HK-2 (cell line): ENCODE measurements around the gene ENTHD1.
"Not testable (repeated sequence)": the region's sequence is repeated elsewhere in the genome, so short reads cannot be mapped to it uniquely, and the experiment has no call there.

Source experiments
- DNase-seq: peaks from one replicate; pipeline ENCODE4 v3.0.0-alpha.2; 2018; ENCODE audit not compliant: unreplicated experiment

Gene ENTHD1

DNA sequence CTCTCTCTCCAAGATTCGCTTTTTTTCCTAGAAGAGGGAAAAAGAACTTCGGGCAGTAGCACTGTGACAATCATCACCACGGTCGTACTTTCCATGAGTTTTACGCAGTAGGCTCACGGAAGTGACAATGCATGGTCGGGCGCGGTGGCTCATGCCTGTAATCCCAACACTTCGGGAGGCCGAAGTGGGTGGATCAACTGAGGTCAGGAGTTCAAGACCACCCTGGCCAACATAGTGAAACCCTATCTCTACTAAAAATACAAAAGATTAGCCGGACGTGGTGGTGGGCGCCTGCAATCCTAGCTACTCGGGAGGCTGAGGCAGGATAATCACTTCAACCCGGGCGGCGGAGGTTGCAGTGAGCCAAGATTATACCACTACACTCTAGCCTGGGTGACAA is 30.7 kb upstream of the ENTHD1 start:
- no peak for DNase-seq

DNA sequence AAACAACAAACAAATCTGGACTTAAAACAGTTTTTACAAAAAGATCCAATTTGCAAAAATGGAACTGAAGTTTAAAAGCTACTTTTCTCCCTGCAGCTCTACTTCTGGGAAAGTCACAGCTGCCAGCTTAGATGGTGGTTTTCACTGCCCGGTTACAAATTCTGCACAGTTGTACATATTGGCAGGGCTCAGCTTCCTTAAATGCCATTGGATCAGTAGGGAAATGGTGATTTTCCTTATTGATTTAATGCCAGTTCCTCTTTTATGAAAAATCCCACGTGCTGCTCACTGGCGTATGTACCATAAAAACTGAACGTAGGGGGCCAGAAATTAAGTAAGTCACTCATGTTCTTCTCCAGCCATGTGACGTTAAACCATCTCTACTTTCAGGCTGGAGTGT is 30.1 kb upstream of the ENTHD1 start:
- no peak for DNase-seq

DNA sequence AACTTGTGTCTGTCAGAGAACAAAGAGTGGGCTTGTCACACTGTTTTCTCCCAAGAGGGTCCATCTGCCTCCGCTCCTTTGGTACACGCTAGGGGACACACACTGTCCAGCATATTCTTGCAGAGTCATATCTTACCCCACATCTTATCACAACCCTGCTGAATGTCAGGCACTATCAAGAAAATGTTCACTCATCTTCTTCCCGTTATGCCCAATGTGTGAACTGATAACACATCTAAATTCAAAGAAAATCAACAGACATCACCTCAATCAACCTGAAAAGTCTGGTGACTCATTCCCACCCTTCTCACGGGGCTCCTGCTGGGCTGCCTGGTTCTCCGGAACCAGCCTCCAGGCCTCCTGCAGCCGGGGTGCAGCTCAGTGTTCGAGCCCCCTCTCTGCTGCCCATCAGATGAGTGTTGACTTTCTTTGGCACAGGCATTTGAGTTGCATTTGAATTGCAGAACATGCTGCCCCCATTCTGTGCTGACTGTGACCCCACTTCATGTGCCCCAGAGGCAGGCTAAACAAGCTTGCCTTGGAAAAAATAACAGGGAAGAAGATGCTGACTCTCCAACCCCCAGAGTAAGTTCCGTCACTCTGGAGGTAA is 26.7 kb upstream of the ENTHD1 start:
- no peak for DNase-seq

DNA sequence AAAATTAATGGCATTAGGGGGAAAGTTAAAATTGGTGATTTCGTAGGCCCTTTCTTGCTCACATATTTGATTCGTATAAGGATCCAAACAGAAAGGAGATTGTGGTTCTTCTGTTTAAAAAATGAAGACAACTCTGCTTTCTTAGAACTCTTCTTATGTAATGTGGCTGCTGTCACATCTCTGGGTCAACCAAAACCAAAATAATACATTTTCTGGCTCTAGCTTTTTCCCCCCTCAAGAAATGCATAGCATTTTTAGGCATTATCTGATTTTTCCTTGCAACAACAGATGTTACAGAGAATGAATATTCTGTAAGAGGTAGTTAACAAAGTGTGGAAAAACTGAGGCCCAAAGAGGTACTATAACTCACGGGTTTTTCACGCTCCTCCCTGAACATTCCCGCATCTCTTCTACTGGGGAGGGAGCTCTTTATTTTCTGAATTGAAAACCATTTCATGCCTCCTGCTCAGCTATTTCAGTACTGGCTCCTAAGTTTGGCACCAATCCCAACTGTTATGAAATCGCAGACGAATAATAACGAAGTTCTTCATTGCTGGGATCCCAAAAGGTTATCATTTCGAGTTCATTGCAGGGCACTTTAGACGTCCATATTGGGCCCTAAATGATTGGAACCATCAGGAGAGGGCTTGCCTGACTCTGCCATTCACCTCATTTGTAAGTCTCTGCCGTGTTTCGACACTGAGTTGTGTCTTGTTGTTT is 24.4 kb upstream of the ENTHD1 start:
- DNase-seq: no peak

DNA sequence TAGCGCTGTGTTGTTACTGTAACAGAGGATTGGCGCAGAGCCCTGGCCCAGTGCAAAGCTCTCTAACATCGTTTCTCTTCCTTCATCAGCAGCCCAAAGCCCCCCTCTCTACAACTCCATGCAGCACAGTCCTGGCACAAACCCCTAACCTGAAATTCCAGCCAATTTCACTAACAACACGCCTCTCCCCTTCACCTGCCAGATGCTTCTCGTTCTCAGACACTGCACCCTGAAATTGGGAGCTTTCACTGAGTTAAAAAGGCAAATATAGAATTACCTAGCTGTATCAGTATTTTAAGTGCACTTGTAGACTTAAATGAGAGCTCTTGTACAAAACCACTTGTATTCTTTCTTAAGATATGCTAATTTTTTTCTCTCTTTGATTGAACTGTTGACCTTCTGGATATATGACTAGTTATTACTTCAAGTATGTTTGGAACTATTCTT is 23.7 kb upstream of the ENTHD1 start:
- DNase-seq: no peak

DNA sequence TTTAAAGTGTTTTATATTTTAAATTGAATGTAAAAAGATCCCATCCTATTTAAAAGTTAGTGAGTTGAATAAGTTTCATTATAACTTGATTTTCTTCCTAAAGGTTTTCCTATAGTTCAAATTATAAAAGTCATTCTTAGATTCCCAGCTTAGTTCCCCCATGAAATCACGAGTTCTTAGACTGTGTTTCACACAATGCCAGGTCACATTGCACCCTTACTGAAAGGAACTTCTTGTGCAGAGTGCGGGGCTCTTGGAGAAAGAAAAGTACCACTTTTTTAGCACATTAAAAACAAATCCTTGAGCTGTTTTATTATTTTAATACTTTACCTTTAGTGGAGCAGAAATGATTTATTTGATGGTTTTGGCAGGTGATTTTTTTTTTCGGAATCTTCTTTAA is 22.9 kb upstream of the ENTHD1 start:
- no peak for DNase-seq

DNA sequence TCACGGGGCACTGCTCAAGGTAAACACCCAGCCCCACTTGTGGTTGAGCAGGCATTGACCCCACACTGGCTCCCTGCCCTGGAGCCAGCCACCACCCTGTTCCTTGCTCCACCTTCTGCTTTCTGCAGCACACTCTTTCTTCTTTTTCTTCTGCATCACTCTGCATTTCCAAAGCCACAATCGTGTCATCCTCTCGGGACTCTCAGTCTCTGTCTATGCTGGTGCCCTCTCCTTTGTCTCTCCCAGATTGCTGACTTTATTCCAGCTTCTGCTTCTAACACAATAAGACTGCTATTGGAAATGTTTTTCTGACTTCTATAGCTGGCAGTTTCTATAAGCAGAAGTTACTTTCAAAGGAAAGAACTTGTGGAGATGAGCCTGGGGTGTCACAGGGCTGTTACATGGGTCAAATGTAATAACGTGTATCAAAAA is 21.8 kb upstream of the ENTHD1 start:
- no peak for DNase-seq

DNA sequence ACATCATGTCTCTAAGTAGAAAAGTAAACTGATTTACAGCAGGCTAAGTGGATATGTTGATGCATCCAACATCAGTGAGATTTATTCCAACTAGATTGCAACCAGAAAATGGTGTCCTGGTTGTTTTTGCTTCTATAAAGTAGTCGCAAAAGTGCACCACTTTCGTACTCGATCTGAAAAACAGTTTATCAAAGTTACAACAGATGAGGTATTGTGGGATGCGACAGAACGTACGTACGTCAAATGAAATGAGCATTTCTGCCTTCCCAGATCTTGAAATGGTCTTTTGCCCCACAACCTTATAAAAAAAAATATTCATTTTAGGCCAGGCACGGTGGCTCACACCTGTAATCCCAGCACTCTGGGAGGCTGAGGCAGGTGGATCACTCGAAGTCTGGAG is 21.0 kb upstream of the ENTHD1 start:
- no peak for DNase-seq

DNA sequence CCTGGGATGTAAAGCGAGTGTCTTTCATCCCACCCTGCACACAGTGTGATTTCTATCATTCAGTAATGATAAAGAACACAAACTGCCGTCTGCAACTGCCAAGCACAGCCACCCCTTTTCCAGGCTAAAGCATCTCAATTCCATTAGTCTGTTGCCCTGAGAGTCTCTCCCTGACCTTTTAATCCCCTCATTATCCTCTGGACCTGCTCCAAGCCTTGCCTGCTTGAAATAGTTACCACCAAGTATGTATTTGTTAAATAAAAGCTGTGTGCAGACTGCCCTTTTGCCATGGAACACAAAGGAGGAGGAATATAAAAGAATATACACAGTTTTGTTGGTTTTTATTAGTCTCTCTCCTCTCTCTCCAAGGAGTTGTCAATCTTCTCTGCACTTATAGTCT is 20.3 kb upstream of the ENTHD1 start:
- DNase-seq: no peak

DNA sequence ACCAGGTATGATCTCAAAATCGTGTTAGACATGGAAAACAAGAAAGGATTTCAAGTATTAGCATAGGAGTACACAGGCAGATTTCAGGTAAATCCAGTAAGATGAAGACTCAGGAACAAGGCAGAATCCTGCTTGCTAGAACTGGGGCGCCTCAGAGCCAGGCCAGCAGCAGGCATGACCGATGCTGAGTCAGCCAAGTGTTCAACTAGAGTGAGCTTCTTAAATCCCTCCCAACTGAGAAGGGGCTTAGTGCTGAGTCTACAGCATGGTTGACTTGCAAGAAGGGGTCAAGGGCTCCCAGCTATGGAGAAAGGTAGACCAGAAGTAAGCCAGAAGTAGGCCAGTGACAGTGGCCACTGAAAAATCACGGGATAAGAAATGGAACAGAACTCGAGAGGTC is 19.8 kb upstream of the ENTHD1 start:
- DNase-seq: no peak

DNA sequence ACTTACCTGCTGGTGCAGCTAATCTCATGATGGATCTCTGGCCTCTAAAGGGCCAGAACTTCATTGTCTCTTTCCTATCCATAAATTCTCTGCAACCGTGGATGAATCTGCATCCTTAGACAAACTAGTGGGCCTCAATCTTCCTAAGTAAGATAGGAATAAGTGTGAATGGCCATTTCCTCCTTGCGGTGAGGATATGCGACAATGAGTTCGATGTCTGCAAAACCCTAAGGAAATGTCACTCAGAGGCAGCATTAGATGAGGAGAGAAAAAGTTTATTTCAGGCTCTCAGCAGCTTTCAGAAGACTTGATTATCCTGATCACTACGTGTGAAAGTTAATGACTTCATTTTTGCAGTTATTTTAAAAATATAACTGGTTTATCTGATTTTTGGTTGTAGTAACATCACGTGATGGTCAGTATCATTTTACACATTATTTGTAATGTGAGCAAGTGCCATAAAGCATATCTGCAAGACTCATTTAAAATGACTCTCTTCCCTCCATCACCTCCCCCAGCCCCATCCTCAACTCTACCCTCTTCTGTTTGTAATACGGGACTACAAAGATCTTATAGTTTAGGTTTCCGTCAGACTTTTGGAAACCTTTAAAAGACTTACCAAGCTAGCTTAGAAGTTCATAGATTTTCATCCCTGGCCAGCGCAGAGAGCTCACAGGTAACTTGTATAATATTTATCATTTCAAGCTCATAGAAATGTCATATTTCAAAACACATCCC is 17.5 kb upstream of the ENTHD1 start:
- no peak for DNase-seq

DNA sequence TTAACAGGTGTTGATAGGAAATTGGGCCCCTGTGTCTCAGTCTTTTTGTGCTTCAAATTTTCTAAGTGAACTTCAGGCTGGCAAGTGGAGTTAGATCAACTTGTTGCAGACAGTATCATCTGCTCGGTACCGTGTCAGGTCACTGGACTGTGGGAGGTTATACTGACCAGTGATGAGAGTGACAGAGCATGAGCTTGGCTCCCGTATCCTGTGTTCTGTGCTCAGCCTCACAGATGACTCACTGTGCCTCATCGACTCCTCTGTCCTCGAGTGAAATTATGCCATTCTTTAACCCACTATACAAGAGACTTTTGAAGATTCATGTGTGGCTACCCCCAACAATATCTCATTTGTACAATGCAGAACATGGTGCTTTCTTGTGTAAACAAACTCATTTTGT is 15.2 kb upstream of the ENTHD1 start:
- no peak for DNase-seq

DNA sequence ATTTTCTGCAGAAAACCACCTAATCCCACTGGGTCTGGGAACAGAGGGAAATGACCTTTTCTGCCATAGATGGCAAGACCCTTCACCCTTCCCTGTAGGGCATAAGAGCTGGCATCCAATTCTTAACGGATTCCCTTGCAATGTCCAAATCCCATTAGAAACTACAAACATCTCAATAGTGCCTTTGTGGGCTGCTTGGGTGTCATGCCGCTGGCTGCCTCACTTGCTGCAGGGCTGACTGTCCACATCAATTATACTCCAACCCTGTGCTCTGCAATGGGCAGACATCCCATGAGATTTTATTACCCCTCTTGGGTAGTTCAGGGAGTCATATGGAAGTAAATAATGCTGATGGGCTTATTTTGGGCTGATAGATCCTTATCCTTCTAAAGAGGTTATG is 14.6 kb upstream of the ENTHD1 start:
- no peak for DNase-seq

DNA sequence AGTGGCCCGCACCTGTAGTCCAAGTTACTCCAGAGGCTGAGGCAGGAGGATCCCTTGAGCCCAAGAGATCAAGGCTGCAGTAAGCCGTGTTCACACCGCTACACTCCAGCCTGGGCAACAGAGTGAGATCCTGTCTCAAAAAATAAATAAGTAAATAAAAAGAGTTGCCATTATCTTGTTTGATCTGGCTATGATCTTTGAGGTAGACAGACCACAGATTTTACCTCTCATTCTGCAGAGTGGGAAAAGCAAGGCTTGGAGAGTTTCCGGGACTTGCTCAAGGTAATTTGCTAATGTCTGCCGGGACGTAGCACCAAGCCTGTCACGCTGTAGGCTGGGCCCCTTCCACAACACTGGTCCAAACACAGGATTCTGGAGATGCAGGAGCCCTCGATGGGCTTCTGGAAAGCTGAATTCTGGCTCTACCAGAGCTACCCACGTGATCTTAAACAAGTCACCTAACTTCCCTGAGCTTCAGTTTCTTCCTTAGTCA is 14.1 kb upstream of the ENTHD1 start:
- DNase-seq: no peak

DNA sequence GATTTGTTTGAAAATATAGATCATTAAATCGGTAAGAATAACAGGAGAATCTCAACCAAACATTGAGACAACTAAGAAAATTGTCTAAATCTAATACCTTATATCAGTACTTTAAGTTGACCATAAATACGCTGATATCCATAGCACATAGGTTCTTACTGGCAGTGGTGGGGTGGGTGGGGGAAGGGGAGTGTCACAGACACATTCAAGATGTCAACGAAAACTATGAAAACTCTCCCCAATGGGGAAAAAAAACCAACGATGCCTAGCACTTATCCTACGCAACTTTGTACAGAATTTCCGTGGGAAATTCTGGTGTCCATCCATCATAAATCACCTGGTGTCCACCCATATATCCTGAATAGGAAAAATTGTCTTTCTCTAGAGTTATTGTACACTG is 13.5 kb upstream of the ENTHD1 start:
- no peak for DNase-seq

DNA sequence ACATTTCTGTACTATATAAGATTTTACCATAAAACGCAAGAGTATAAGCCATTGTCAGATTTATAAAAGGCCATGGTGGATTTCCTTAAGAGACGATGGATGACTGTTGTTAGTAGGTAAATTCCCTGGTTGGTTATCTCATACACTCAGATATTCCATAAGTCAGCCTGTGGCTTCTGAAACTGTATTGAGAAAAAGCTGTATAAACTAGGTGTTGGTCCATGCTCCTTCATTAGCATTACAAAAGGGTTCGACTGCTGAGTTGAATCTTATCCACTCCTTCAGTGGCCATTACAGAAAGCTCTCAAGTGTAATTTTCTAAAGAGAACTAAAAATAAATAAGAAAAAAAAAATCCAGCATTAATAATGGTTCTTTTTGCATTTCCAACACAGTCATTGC is 12.6 kb upstream of the ENTHD1 start:
- DNase-seq: no peak

DNA sequence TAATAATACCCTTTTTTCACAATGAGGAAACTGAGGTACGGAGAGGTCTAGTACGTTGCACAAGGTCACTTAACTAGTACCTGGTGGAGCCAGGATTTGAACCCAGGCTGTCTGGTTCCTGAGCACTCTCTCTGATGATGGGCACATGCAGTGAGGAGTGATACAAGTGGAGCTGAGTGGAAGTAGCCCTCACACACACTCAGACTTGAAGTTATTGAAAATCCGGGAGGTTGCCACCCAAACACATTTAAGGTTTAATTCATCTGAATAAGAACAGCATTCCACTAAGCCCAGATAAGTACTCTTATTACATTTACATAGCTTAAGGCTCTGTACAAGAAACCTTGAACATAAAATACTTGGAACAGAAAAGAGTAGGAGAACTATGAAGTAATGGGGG is 12.1 kb upstream of the ENTHD1 start:
- no peak for DNase-seq

DNA sequence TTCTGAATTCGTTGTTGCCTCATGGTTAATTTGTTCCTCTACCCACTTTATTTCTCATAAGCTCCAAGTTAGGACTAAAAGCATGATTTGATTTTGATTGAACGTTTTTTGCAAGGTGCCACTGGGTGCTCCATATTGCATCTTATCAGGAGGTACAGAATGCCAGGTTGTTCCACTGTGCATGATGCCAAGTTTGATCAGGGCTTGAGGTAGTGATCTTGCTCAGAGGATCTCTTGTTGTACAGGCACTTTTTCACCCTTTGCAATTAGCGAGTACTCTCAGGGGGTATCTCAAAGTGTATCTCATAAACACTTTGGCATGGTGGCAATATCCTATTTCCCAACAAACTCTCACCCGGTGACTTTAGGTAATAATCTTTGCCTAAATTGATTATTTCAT is 11.3 kb upstream of the ENTHD1 start:
- DNase-seq: no peak

DNA sequence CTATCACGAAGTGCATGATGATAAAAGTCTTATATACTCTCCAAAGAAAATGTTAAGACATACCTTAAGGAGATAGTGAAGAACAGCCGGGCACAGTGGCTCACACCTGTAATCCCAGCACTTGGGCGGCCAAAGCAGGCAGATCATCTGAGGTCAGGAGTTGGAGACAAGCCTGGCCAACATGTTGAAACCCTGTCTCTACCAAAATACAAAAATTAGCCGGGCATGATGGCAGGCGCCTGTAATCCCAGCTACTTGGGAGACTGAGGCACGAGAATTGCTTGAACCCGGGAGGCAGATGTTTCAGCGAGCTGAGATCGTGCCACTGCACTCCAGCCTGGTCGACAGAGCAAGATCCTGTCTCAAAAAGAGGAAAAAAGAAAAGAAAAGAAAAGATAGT is 10.5 kb upstream of the ENTHD1 start:
- not testable (repeated sequence) for DNase-seq

DNA sequence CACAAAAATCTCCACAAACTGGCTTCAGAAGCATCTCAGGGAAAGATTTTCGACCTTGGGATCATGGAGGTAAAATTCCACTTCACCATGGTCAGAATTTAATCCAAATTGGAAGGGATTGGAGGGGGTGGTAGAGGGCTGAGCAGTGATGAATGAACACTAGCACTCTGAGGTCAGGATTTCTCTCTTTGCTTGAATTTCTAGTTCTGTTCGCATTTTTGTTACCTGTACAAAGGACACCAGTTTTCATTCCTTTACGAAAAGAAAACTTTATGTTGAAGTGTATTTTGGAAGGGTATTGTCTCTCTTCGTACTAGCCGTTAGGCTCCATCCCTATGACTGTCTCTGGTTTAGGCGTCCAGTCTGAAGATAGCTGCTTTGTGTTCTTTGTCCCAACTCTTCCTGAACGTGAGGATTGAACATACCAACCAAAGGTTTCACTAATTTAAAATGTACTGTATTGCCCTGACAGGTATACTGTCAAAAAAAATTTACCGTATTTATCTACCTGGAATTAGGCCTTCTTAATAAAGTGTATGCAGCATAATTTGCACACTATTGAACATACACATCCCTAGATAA is 8.1 kb upstream of the ENTHD1 start:
- DNase-seq: no peak

DNA sequence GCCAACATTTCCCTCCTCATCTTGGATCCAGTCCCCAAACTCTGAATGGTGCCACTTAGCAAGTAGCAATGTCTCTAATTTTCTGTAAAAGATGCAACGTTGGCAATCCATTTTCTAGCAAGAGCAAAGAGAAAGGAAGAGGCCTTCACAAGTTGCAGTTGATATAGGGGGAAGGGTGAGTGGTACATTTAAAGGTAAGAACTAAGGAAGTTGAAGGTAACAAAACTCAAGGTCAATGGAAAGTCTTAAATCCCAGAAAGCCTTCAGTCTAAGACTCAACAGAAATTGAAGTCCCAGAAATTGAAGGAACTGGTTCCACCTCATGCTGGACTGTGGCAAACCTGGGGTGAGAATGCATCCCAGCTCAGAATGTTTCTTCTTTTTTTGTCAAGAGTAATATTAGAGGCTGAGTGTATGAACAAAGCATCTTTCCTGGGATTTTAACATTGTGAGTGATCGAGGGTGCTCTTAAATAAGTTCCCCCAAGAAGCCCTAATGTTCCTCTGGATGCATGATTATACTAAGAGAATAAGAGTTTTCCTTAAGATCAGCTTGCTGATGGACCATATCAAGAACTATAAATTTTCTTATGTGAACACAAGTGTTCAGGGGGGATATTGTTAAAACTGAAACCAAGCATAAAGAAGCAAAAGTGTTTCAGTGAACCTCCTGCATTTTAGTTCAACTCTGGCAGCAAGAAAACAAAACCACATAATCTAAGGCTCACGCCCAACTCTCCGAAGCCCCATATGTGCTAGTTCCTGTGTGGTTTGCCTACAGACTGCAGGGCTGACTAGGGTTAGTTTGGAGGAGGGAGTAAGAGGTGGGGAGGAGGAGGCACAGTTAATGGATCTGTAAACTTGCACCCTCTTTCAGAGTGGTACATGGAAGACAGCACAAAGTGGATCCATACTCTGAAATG is 7.0 kb upstream of the ENTHD1 start, which contains the start of gene GRAP2:
Gene GRAP2, plus strand, starts transcription at position 779 of the 922 bp plus-strand sequence. CDS start 46,023 bp downstream, outside the sequence.
- no peak for DNase-seq
